ENCODE results near the gene WFS1. TPM values are rescaled to one million over a fixed set of nuclear protein-coding genes. Genes with fewer than 3 reads are reported as not detected.

Gene WFS1
- total RNA-seq, 1 experiment from 2014 or later = 21.5 TPM

- CTCF ChIA-PET = no interaction called here
These were observed 69.5 kb downstream of the WFS1 start for GRCh38 chr4:6338951-6339817.

More at GRCh38 chr4:6338951-6339817, 69.5 kb downstream of the WFS1 start:
- TF ChIP-seq ELF1 (IDR thresholded peaks at IDR 0.05; ENCODE audit: borderline replicate concordance, low read depth) = no peak
- no peak for TF ChIP-seq POLR2A (IDR thresholded peaks at IDR 0.05; ENCODE audit: borderline replicate concordance, extremely low read depth, insufficient read depth, insufficient read length)
- TF ChIP-seq SP1 (IDR thresholded peaks at IDR 0.05; ENCODE audit: low read depth) = no peak
- TF ChIP-seq REST (IDR thresholded peaks at IDR 0.05; ENCODE audit: low read depth) = no peak
- TF ChIP-seq CBX3 (IDR thresholded peaks at IDR 0.05; ENCODE audit: low read depth) = no peak
- no peak for TF ChIP-seq JUND (IDR thresholded peaks at IDR 0.05)
- no peak for TF ChIP-seq RAD21 (IDR thresholded peaks at IDR 0.05; ENCODE audit: low read depth)
- no peak for TF ChIP-seq ATF3 (IDR thresholded peaks at IDR 0.05)
- no peak for TF ChIP-seq EZH2phosphoT487 (IDR thresholded peaks at IDR 0.05; ENCODE audit: borderline replicate concordance)
- TF ChIP-seq ZFX (IDR thresholded peaks at IDR 0.05) = no peak
- no peak for TF ChIP-seq SRF (IDR thresholded peaks at IDR 0.05; ENCODE audit: low read depth)
- TF ChIP-seq CTCF (IDR thresholded peaks at IDR 0.05 in 2 of 3, conservative IDR thresholded peaks at IDR 0.05 in 1 of 3; ENCODE audit: borderline replicate concordance in 1 of 3, insufficient read depth in 1 of 3, low read depth in 2 of 3, low read length in 2 of 3) = no peak
- TF ChIP-seq ZNF274 (IDR thresholded peaks at IDR 0.05; ENCODE audit: low read depth, low read length) = no peak
- no peak for TF ChIP-seq ZBTB33 (IDR thresholded peaks at IDR 0.05; ENCODE audit: extremely low read depth, insufficient replicate concordance, low read length)
- BruUV-seq (replicated peaks) = no TSS peak
- no peaks in the 10 kb centered on the region for H3K79me2 ChIP-seq (ENCODE audit: insufficient read depth, low read length)
- ATAC-seq (no peak), DNase-seq (ENCODE audit: low read depth, low spot score) (no peak)
- 0 out of 2 replicates have a peak, but pooled peaks cover 3% of the 10 kb centered on the region for H3K27me3 ChIP-seq (ENCODE audit: insufficient read depth, low read length)
- H3K27ac ChIP-seq (ENCODE audit: low read depth, low read length) = no peak overlapping the region
- POLR2A ChIA-PET = no interaction called here
- H4K20me1 ChIP-seq (ENCODE audit: insufficient read depth) = no peaks in the 10 kb centered on the region; the same call in 1 of the 2 replicates
- H3K9me3 ChIP-seq (ENCODE audit: control insufficient read depth in 1 of 2, insufficient read depth in 1 of 2, low read depth in 1 of 2, low read length in 2 of 2) = no peaks in the 10 kb centered on the region
- H3K9ac ChIP-seq (ENCODE audit: low read length) = no peak overlapping the region
- no peak overlapping the region for H3K4me3 ChIP-seq (replicated peaks in 1 of 2; ENCODE audit: low read depth in 1 of 2, low read length in 2 of 2)
- no peaks in the 10 kb centered on the region for H3K9me2 ChIP-seq (ENCODE audit: insufficient read depth)
- RAD21 ChIA-PET (ENCODE audit: low non-redundant PET in 1 of 2, low total read pairs in 2 of 2, uncharacterized antibody in 2 of 2, unreplicated experiment in 2 of 2) = no interaction called here
- intact Hi-C loops (cut with micrococcal nuclease) = loop anchor here (10.0 kb wide), 1 partner anchor 346 kb away; no protein-coding TSS in a partner anchor
- H3K4me1 ChIP-seq (ENCODE audit: control insufficient read depth in 1 of 2, insufficient read depth in 2 of 2, low read length in 2 of 2) = peaks cover 21 to 27% of the 10 kb centered on the region in 2 experiments
- H3K36me3 ChIP-seq (ENCODE audit: control insufficient read depth in 1 of 2, insufficient read depth in 2 of 2, low read length in 2 of 2) = no peaks in the 10 kb centered on the region
- H2AFZ ChIP-seq (ENCODE audit: low read depth, low read length, poor library complexity, severe bottlenecking) = no peak overlapping the region
- no peak overlapping the region for H3K4me2 ChIP-seq (ENCODE audit: low read length)

Data from HCT116 (cell line).